HepG2 (cell line): ENCODE results near the gene CTF1. TPM values are rescaled to one million over a fixed set of nuclear protein-coding genes. Genes with fewer than 3 reads are reported as not detected.

Source experiments
- ADNP ChIP-seq: sonication (generic); formaldehyde crosslinking; IDR thresholded peaks from 2 replicates; pipeline ENCODE4 v1.4.0; 2020; ENCODE audit warnings: missing genetic modification reagents
- CENPBD1 ChIP-seq: sonication (generic); formaldehyde crosslinking; IDR thresholded peaks from 2 replicates; pipeline ENCODE4 v1.8.0; 2022; ENCODE audit warnings: missing genetic modification reagents, low read depth, mild to moderate bottlenecking, borderline replicate concordance
- NKX3-1 ChIP-seq: sonication (generic); formaldehyde crosslinking; IDR thresholded peaks from 2 replicates; pipeline ENCODE4 v1.5.0; 2020; ENCODE audit warnings: missing genetic modification reagents
- NR0B2 ChIP-seq: sonication (generic); formaldehyde crosslinking; IDR thresholded peaks from 2 replicates; pipeline ENCODE4 v1.4.0; 2020; ENCODE audit warnings: mild to moderate bottlenecking, missing genetic modification reagents
- RFXANK ChIP-seq: IDR thresholded peaks from 2 replicates; pipeline ENCODE4 v1.6.1; 2016
- SOX5 ChIP-seq: IDR thresholded peaks from 2 replicates; pipeline ENCODE4 v1.6.1; 2016; ENCODE audit warnings: borderline replicate concordance
- SOX6 ChIP-seq, 2 experiments: fragments of 450-650 bp in 1 of 2; sonication (generic) in 1 of 2; formaldehyde crosslinking in 1 of 2; IDR thresholded peaks; 2 replicates each; pipeline versions ENCODE4 v1.4.0 to v1.6.1; 2017 to 2020; ENCODE audit warnings: antibody characterized with exemption in 1 of 2, mild to moderate bottlenecking in 1 of 2, missing genetic modification reagents in 1 of 2
- SP5 ChIP-seq: IDR thresholded peaks from 2 replicates; pipeline ENCODE4 v1.6.1; 2016; ENCODE audit warnings: low read depth, borderline replicate concordance
- ZFP90 ChIP-seq: sonication (generic); formaldehyde crosslinking; IDR thresholded peaks from 2 replicates; pipeline ENCODE4 v1.8.0; 2022; ENCODE audit warnings: missing genetic modification reagents, mild to moderate bottlenecking, inconsistent platforms, borderline replicate concordance
- ZMAT3 ChIP-seq: sonication (generic); formaldehyde crosslinking; conservative IDR thresholded peaks from 2 replicates; pipeline ENCODE4 v1.7.0; 2021; ENCODE audit warnings: missing genetic modification reagents
- ZNF430 ChIP-seq: sonication (generic); formaldehyde crosslinking; IDR thresholded peaks from 2 replicates; pipeline ENCODE4 v1.9.0; 2021; ENCODE audit warnings: mild to moderate bottlenecking, missing genetic modification reagents
- ZNF441 ChIP-seq: sonication (generic); formaldehyde crosslinking; IDR thresholded peaks from 2 replicates; pipeline ENCODE4 v1.7.0; 2021; ENCODE audit warnings: missing genetic modification reagents, borderline replicate concordance
- ZNF710 ChIP-seq: sonication (generic); formaldehyde crosslinking; IDR thresholded peaks from 2 replicates; pipeline ENCODE4 v1.5.0; 2020; ENCODE audit warnings: mild to moderate bottlenecking, missing genetic modification reagents, borderline replicate concordance
- ZNF776 ChIP-seq: sonication (generic); formaldehyde crosslinking; IDR thresholded peaks from 2 replicates; pipeline ENCODE4 v1.4.0; 2020; ENCODE audit warnings: mild to moderate bottlenecking, missing genetic modification reagents
- ZNF891 ChIP-seq: sonication (generic); formaldehyde crosslinking; IDR thresholded peaks from 2 replicates; pipeline ENCODE4 v1.5.0; 2020; ENCODE audit warnings: mild to moderate bottlenecking, missing genetic modification reagents
- ZSCAN29 ChIP-seq: sonication (generic); formaldehyde crosslinking; conservative IDR thresholded peaks from 2 replicates; pipeline ENCODE4 v1.4.0; 2020; ENCODE audit warnings: mild to moderate bottlenecking, missing genetic modification reagents
- ZZZ3 ChIP-seq: sonication (generic); formaldehyde crosslinking; IDR thresholded peaks from 2 replicates; pipeline ENCODE4 v1.4.0; 2020; ENCODE audit warnings: missing genetic modification reagents, mild to moderate bottlenecking, borderline replicate concordance
- polyA plus RNA-seq, 8 experiments: library from polyadenylated mRNA; depleted of rRNA in 3 of 8; stranded (reverse) in 7 of 8; unstranded in 1 of 8; fragments of >200 nt; fragmentation: Illumina TruSeq in 4 of 8; extraction: Trizol in 4 of 8; gene quantifications; 2 replicates each; pipeline versions ENCODE4 v1.2.1 to v1.2.3, GENCODE V29; 2011 to 2016; ENCODE audit warnings: low read depth in 4 of 8, missing spikeins in 1 of 8, mixed read lengths in 1 of 8; ENCODE audit not compliant: insufficient read depth in 1 of 8
- total RNA-seq, 5 experiments: library from RNA; depleted of rRNA; stranded (reverse); fragments of >200 nt; fragmentation: Illumina TruSeq; extraction: Trizol; gene quantifications; 2 replicates each; pipeline ENCODE4 v1.2.3, GENCODE V29; 2016; ENCODE audit warnings: low read depth in 1 of 5
- TF ChIP-seq, protein P1 (sequence below): sonication (generic); formaldehyde crosslinking; IDR thresholded peaks from 2 replicates; pipeline ENCODE4 v1.4.0; 2020; ENCODE audit warnings: missing genetic modification reagents
- TF ChIP-seq, protein P2 (sequence below): IDR thresholded peaks from 2 replicates; pipeline ENCODE4 v1.6.1; 2016; ENCODE audit warnings: missing biosample characterization, missing genetic modification reagents, low read depth

CTF1 gene
- total and polyA plus RNA-seq, 2 of the 13 experiments (the other 11 are each of a cell fraction or from before 2014, with no cell fraction given), result 0.13 to 1.8 TPM

- TF ChIP-seq ZNF710 (peak; percentile 5; the same call in 1 of the 2 replicates), SOX5 (CRISPR knock-in tag) (peak; percentile 52; the same call in 1 of the 2 replicates), ZFP90 (no peak), ZSCAN29 (CRISPR knock-in tag) (no peak), ZNF441 (CRISPR knock-in tag) (no peak; the same call in none of the 2 replicates), RFXANK (CRISPR knock-in tag) (no peak), NKX3-1 (no peak), ZZZ3 (CRISPR knock-in tag) (no peak; the same call in 1 of the 2 replicates), ADNP (CRISPR knock-in tag) (peak; percentile 84), ZNF776 (no peak), SOX6 (IDR thresholded peaks at IDR 0.05) (no peak), SOX6 (CRISPR knock-in tag; IDR thresholded peaks at IDR 0.05) (no peak), ZNF891 (CRISPR knock-in tag) (0 out of 2 replicates have a peak, but pooled peaks have one; percentile 9), ZMAT3 (CRISPR knock-in tag) (no peak; the same call in 1 of the 2 replicates), CENPBD1 (CRISPR knock-in tag) (no peak), SP5 (CRISPR knock-in tag) (peak; percentile 46; the same call in 1 of the 2 replicates), ZNF430 (CRISPR knock-in tag) (no peak), NR0B2 (CRISPR knock-in tag) (no peak)
- TF ChIP-seq, protein P1, sequence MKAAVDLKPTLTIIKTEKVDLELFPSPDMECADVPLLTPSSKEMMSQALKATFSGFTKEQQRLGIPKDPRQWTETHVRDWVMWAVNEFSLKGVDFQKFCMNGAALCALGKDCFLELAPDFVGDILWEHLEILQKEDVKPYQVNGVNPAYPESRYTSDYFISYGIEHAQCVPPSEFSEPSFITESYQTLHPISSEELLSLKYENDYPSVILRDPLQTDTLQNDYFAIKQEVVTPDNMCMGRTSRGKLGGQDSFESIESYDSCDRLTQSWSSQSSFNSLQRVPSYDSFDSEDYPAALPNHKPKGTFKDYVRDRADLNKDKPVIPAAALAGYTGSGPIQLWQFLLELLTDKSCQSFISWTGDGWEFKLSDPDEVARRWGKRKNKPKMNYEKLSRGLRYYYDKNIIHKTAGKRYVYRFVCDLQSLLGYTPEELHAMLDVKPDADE (CRISPR knock-in tag), result no peak
- TF ChIP-seq, protein P2, sequence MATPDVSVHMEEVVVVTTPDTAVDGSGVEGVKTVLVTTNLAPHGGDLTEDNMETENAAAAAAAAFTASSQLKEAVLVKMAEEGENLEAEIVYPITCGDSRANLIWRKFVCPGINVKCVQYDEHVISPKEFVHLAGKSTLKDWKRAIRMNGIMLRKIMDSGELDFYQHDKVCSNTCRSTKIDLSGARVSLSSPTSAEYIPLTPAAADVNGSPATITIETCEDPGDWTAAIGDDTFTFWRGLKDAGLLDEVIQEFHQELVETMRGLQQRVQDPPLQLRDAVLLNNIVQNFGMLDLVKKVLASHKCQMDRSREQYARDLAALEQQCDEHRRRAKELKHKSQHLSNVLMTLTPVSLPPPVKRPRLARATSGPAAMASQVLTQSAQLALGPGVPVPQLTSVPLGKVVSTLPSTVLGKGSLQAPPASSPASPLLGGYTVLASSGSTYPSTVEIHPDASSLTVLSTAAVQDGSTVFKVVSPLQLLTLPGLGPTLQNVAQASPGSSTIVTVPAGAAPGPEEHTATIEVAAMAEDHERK, result no peak
Measured at GRCh38 chr16:30921748-30922419, 25.5 kb downstream of the CTF1 start (continued).
